HG03095 (cell line): ENCODE measurements around the gene BTNL3.
"Not testable (repeated sequence)": the region's sequence is repeated elsewhere in the genome, so short reads cannot be mapped to it uniquely, and the experiment has no call there.

Experiments
- ATAC-seq: cut with Tn5 transposase; IDR thresholded peaks from one replicate; pipeline ENCODE4 v1.9.1; 2021; ENCODE audit warnings: moderate library complexity; ENCODE audit not compliant: unreplicated experiment

Gene BTNL3

GRCh38 chr5:181017448-181017847 lies 28.8 kb downstream of the BTNL3 start:
- ATAC-seq, result not testable (repeated sequence)

DNA sequence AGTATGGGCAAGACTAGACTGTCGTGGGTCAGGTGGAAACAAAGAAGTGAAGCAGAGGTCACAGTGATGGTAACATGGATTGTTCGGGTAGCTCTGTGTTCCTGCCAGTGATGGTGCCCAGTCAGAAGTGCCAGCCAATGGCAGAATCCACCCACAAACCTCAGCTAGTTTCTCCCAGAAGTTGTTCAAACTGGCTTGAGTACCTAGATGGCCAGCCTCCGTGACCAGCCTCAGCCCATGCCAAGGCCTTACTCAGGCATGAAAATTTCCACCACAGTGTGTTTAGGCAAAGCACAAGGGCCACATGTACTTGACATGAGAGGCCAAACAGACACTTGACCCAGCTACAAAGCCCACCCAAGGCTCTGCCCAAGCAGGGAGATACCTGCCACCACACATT lies 32.0 kb downstream of the BTNL3 start:
- no peak for ATAC-seq

GRCh38 chr5:181024245-181025064 lies 35.8 kb downstream of the BTNL3 start:
- no peak for ATAC-seq

GRCh38 chr5:181027452-181028031 lies 38.9 kb downstream of the BTNL3 start:
- ATAC-seq, result no peak

DNA sequence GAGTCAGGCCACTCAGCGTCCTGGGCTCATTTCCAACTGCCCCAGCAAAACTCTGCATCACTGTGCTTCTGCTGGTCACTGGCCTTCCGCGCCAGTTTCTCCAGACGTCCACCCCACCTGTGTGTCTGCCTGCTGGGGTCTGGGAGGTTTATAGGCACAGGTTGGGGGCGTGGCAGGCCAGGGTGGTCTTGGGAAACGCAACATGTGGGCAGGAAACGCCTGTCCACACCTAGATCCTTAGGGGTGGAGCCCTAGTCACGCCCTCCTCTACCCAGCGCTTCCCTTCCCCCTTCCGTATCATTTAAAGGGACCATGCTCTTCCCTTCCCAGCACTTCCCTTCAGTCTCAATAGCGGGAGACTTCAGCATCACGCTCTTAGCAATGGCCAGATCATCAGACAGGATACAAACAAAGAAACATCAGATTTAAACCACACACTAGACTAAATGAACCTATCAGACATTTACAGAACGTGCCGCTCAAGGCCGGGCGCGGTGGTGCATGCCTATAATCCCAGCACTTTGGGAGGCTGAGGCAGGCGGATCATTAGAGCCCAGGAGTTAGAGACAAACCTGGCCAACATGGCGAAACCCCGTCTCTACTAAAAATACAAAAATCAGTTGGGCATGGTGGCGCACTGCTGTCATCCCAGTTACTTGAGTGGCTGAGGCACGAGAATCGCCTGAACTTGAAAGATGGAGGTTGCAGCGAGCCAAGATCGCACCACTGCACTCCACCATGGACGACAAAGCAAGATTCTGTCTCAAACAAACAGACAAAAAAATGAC lies 39.6 kb downstream of the BTNL3 start:
- ATAC-seq, result no peak

DNA sequence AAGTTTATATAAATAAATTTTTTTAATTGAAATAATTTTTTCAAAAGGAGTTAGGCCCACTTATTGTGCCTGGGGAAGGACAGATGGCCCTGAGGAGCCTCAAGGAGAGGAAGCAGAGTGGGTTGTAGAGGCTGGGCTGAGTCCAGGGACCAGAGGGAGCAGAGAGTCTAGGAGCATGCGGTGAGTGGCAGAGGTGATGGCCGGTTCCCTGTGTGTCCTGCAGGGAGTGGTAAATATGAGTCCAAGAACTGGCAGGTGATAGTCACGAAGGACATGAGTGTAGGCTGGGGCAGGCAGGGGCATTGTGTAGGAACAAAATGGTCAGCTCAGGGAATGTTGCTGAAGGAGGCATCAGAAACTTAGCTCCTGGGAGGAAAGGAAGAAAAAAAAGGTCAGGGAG lies 43.1 kb downstream of the BTNL3 start:
- ATAC-seq, result no peak

DNA sequence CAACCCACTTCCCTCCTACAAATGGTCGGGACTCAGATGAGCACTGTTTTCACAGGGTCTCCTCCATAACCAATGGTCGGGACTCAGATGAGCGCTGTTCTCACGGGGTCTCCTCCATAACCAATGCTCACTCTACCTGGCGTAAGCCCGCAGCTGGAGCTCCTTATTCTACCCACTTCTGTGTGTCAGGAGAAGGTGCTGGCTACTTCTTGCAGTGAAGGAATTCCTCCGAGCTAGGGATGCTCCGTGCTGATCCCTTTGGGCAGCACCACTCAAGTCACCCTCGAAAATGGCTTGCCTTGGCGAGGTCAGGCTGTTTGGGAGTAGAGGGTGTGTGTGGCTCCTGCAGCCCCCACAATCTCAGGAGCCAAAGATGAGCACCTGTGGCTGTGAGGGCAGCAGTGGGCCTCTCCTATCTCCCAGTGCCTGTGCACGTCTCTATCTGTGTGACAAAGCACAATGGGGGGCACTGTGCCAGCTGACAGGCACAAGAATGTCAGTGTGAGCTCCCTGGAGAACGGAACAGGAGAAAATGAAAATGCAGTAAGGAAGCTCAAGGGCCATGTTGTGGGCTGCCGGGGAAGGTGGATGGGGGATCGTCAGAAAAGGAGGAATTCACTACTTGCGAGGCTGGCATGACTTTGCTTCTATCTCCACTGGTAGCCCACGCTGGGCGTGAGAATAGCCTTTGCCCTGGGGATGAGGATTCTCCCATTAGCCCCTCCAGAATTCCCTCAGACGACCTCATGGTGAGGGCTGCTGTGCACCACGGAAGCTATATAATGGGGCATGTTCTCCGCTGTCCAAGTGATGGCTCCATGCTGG lies 47.6 kb downstream of the BTNL3 start:
- ATAC-seq, result no peak

- no peak for ATAC-seq
Measured at GRCh38 chr5:181036816-181037364, 48.2 kb downstream of the BTNL3 start.

- ATAC-seq, result no peak
Measured at GRCh38 chr5:181037365-181037861, 48.8 kb downstream of the BTNL3 start.

DNA sequence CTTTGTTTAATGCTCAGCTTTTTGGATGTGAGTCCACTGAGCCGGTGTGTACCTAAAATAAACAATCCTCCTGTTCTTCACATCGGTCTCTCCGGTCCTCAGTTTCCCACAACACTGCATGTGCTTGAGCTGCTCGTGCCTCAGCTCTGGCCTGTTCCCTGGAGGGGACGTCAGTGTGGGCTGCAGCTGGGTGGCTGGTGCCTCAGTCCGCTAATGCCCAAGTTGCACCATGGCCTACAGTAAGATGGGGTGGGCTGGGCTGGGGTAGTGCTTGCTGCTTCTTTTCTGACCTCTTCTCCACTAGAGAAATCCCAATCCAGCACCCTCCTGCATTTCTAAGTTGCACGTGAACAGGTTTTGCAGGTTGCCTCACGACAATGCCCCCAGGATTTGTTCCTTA lies 50.8 kb downstream of the BTNL3 start:
- no peak for ATAC-seq

DNA sequence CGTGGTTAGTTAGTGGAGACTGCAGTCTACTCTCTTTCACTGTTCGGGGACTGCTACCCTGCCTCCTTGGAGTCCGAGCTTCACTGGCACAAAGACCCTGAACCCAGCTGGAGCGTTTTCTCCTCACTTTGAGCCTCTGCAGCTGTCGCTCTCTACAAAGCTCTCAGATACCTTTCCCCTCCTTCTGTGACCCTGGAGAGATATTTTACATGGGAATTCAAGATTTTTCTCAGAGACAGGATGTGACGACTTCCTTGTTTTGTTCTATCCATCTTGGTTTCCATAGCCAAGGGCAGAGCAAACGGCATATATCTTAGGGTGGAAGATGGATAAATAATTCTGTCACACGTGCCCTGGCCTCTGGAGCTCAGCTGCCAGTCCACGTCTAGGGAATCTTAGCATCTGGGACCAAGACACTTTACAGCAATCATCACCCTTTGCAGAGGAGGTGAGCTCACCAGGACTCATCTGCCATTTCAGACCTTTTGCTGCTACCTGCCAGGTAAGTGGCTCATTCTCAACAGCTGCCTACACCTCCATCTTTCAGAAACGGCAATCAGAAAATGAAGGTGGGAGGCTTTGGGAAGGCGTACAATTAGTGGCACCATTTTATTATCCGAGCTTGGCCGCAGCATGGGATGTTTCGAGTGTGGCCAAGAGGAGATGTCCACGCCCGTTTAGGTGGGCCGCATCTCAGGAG lies 51.4 kb downstream of the BTNL3 start, which contains the start of gene BTNL9:
Gene BTNL9, plus strand, starts transcription at position 336 of the 700 bp plus-strand sequence. CDS start 5,224 bp downstream, outside the sequence.
- ATAC-seq, result no peak

GRCh38 chr5:181040631-181040945 lies 51.9 kb downstream of the BTNL3 start:
- ATAC-seq, result no peak

GRCh38 chr5:181041043-181041442 lies 52.4 kb downstream of the BTNL3 start:
- ATAC-seq, result no peak

DNA sequence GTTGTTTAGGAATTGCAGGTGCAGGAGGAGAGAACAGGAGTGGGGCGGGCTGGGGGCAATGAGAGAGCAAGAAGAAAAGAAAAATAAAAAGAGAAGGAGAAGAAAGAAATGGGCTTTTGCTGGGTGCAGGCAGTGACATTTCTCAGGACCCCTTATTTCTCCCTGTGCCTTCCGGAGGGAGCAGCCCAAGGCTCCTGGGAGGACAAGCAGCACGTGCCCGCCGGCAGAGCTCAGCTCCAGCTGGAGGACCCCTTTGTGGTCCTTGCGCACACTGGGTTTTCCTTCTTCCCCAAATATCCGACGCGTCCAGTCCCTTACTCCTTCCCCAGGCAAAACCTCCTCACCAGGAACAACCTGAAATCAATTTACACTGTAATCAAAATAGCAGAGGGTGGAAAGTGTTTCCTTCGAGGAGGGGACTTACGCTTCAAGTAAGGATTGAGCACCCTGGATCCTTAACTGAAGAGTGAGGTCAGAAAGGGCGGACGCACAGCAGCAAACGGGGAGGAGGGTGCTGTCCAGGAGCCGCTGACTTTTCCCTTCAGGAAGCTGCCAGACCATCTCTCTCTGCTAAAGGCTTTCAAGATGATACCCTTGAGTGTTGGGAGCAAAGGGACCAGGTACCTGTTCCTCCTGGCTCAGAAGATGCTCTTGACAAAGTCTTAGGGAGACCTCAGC lies 53.5 kb downstream of the BTNL3 start:
- no peak for ATAC-seq

GRCh38 chr5:181042722-181043121 lies 54.1 kb downstream of the BTNL3 start:
- no peak for ATAC-seq

- no peak for ATAC-seq
Measured at GRCh38 chr5:181043285-181044092, 54.8 kb downstream of the BTNL3 start.

GRCh38 chr5:181044093-181044599 lies 55.5 kb downstream of the BTNL3 start:
- no peak for ATAC-seq

GRCh38 chr5:181044662-181045305 lies 56.1 kb downstream of the BTNL3 start:
- no peak for ATAC-seq
